CD4-positive, alpha-beta T cell (primary cell): Measurements from ENCODE around the gene MAP4. TPM values are rescaled to one million over a fixed set of nuclear protein-coding genes. Genes with fewer than 3 reads are reported as not detected.

Source experiments
- ATAC-seq: fragments of 200-7000 bp; cut with Tn5 transposase; one replicate; pipeline ENCODE4 v1.10.0; 2022; ENCODE audit warnings: mild to moderate bottlenecking; ENCODE audit not compliant: poor library complexity
- CTCF ChIA-PET: fragments of 350-600 bp; sonication (Branson Sonifier 250); formaldehyde crosslinking; loops from one replicate; lab custom pipeline; 2021; ENCODE audit warnings: antibody characterized with exemption, inconsistent platforms; lab: Charles Lee
- POLR2A ChIA-PET: fragments of 350-600 bp; sonication (Branson Sonifier 250); formaldehyde crosslinking; loops from one replicate; lab custom pipeline; 2021; ENCODE audit warnings: antibody characterized with exemption, inconsistent platforms; lab: Charles Lee
- DNase-seq, 14 experiments: peaks; one replicate each; pipeline ENCODE4 v3.0.0-alpha.2; 2013 to 2020; ENCODE audit warnings: mixed read lengths in 2 of 14
- H3K27ac ChIP-seq, 2 donors: one replicate each; pipeline versions ENCODE4 v1.5.1 to v1.7.0; 2013; ENCODE audit warnings: low read length in 2 of 2, low read depth in 1 of 2, mild to moderate bottlenecking in 1 of 2
- H3K27me3 ChIP-seq, 2 experiments: 1 replicate in 1 of 2; 2 replicates in 1 of 2; pipeline versions ENCODE4 v1.6.1 to v1.7.0; 2013; ENCODE audit warnings: low read length in 2 of 2, control low read depth in 1 of 2, mild to moderate bottlenecking in 1 of 2, moderate library complexity in 1 of 2; ENCODE audit not compliant: insufficient read depth in 2 of 2, control insufficient read depth in 1 of 2
- H3K36me3 ChIP-seq: one replicate; pipeline ENCODE4 v1.6.1; 2013; ENCODE audit warnings: low read length, control low read depth; ENCODE audit not compliant: insufficient read depth
- H3K4me1 ChIP-seq: one replicate; pipeline ENCODE4 v1.6.1; 2013; ENCODE audit warnings: low read length, control low read depth; ENCODE audit not compliant: insufficient read depth
- H3K4me3 ChIP-seq: one replicate; pipeline ENCODE4 v1.5.1; 2013; ENCODE audit warnings: mild to moderate bottlenecking, low read length, moderate library complexity
- H3K9me3 ChIP-seq, 2 experiments: 1 replicate in 1 of 2; 2 replicates in 1 of 2; pipeline versions ENCODE4 v1.6.1 to v1.7.0; 2013; ENCODE audit warnings: low read length in 2 of 2, mild to moderate bottlenecking in 2 of 2, control low read depth in 1 of 2, moderate library complexity in 1 of 2; ENCODE audit not compliant: control insufficient read depth in 1 of 2, insufficient read depth in 1 of 2
- H3K27ac Mint-ChIP-seq: one replicate; pipeline ENCODE4 v1.8.0; 2020; ENCODE audit warnings: mixed read lengths
- H3K27me3 Mint-ChIP-seq: one replicate; pipeline ENCODE4 v1.8.0; 2021; ENCODE audit warnings: mixed read lengths
- H3K36me3 Mint-ChIP-seq: one replicate; pipeline ENCODE4 v1.8.0; 2021; ENCODE audit warnings: low read depth, mixed read lengths
- H3K4me1 Mint-ChIP-seq: one replicate; pipeline ENCODE4 v1.8.0; 2021; ENCODE audit warnings: low read depth, mixed read lengths
- H3K4me3 Mint-ChIP-seq: one replicate; pipeline ENCODE4 v1.8.0; 2020; ENCODE audit warnings: mild to moderate bottlenecking, mixed read lengths
- H3K9me3 Mint-ChIP-seq: one replicate; pipeline ENCODE4 v1.8.0; 2020; ENCODE audit warnings: mixed read lengths
- CTCF ChIP-seq: fragments of 200-600 bp; IDR thresholded peaks from one replicate; pipeline ENCODE4 v1.8.0; 2022; ENCODE audit warnings: antibody characterized with exemption, mild to moderate bottlenecking
- intact Hi-C, 2 experiments: fragments of 100-400 bp; cut with DNase I in 1 of 2; cut with micrococcal nuclease in 1 of 2; formaldehyde crosslinking; loops; one replicate each; pipeline versions ENCODE4 v1.15.1 to v1.9.0; 2023 to 2025; cut with DNase I, micrococcal nuclease
- total RNA-seq, 174 experiments: library from RNA in 2 of 174; stranded (reverse) in 2 of 174; gene quantifications; one replicate each; pipeline ENCODE4 v1.2.3 and lab custom pipeline; 2021 to 2026

Gene MAP4
- total RNA-seq, 2 experiments from 2014 or later, result 42.2 to 42.6 TPM

GRCh38 chr3:48023377-48023776, 7.2 kb upstream of the MAP4 start:
- intact Hi-C loops, result no loop called here
- H3K27ac ChIP-seq, result no peak overlapping the region
- no peaks in the 10 kb centered on the region for H3K9me3 ChIP-seq
- TF ChIP-seq CTCF, result no peak
- H3K36me3 ChIP-seq, result no peaks in the 10 kb centered on the region
- peaks cover 4% of the 10 kb centered on the region for H3K4me1 Mint-ChIP-seq
- no peaks in the 10 kb centered on the region for H3K4me1 ChIP-seq
- no peak overlapping the region for H3K27ac Mint-ChIP-seq
- ChIA-PET POLR2A (no interaction called here), CTCF (interaction anchor here (0.8 kb wide), 1 partner anchor 10 kb away, joined by 3 read pairs; no protein-coding TSS in a partner anchor)
- ATAC-seq, result no peak
- H3K4me3 ChIP-seq, result no peak overlapping the region
- no peaks in the 10 kb centered on the region for H3K9me3 Mint-ChIP-seq
- H3K4me3 Mint-ChIP-seq, result no peak overlapping the region
- H3K36me3 Mint-ChIP-seq, result no peaks in the 10 kb centered on the region
- H3K27me3 Mint-ChIP-seq, result no peaks in the 10 kb centered on the region
- no peaks in the 10 kb centered on the region for H3K27me3 ChIP-seq
- no peak for DNase-seq

GRCh38 chr3:48022178-48022577, 6.0 kb upstream of the MAP4 start:
- H3K36me3 ChIP-seq, result no peaks in the 10 kb centered on the region
- intact Hi-C loops, result no loop called here

DNA sequence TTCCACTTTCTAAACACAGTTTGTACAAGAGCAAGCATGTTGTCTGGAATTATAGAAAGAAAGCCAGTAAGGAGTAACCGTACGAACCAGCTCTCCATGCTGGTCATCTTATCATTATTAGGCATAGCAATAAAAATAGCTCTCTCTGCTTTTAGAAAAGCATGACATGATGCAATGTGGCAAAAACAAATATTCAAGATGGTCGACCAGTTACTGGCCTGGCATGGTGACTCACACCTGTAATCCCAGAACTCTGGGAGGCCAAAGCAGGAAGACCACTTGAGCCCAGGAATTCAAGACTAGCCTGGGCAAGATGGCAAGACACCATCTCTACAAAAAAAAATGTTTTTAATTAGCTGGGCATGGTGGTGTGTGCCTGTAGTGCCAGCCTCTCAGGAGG, 2.6 kb upstream of the MAP4 start:
- Histone ChIP-seq H3K4me3 (no peak overlapping the region), H3K4me1 (peaks cover 12% of the 10 kb centered on the region), H3K27ac (no peak overlapping the region), H3K9me3 (no peaks in the 10 kb centered on the region), H3K27me3 (no peaks in the 10 kb centered on the region), H3K36me3 (no peaks in the 10 kb centered on the region)
- H3K36me3 Mint-ChIP-seq, result no peaks in the 10 kb centered on the region
- POLR2A ChIA-PET, result no interaction called here
- H3K9me3 Mint-ChIP-seq, result no peaks in the 10 kb centered on the region
- DNase-seq (no peak), ATAC-seq (no peak)
- no peak overlapping the region for H3K27ac Mint-ChIP-seq
- no peak for TF ChIP-seq CTCF
- CTCF ChIA-PET, result no interaction called here
- peaks cover 44% of the 10 kb centered on the region for H3K4me1 Mint-ChIP-seq
- H3K27me3 Mint-ChIP-seq, result no peaks in the 10 kb centered on the region
- intact Hi-C loops, result no loop called here
- H3K4me3 Mint-ChIP-seq, result no peak overlapping the region

More at GRCh38 chr3:48022178-48022577, 6.0 kb upstream of the MAP4 start:
- no peak overlapping the region for H3K4me3 ChIP-seq
- Mint-ChIP-seq H3K27me3 (no peaks in the 10 kb centered on the region), H3K36me3 (no peaks in the 10 kb centered on the region), H3K4me1 (peaks cover 10% of the 10 kb centered on the region), H3K27ac (no peak overlapping the region), H3K9me3 (no peaks in the 10 kb centered on the region), H3K4me3 (no peak overlapping the region)
- no peaks in the 10 kb centered on the region for H3K27me3 ChIP-seq
- DNase-seq, result no peak
- peaks cover under 1% of the 10 kb centered on the region for H3K4me1 ChIP-seq
- ChIA-PET POLR2A (no interaction called here), CTCF (no interaction called here)
- H3K27ac ChIP-seq, result no peak overlapping the region
- no peak for TF ChIP-seq CTCF
- H3K9me3 ChIP-seq, result no peaks in the 10 kb centered on the region
- ATAC-seq, result no peak
